GM12878 (cell line): ENCODE data around the gene RAD1. TPM values are rescaled to one million over a fixed set of nuclear protein-coding genes. Genes with fewer than 3 reads are reported as not detected.
A peak's percentile ranks its signal among the peaks of the same experiment; 100 is the strongest.

Source experiments
- ATF7 ChIP-seq: fragments of 450-650 bp; IDR thresholded peaks from 2 replicates; pipeline ENCODE4 v1.6.1; 2016; ENCODE audit warnings: low read depth, mild to moderate bottlenecking
- BCL3 ChIP-seq: IDR thresholded peaks from 2 replicates; pipeline ENCODE4 v1.6.1; 2011; ENCODE audit warnings: borderline replicate concordance, low read depth, mild to moderate bottlenecking, moderate library complexity, low read length; ENCODE audit not compliant: insufficient read depth, poor library complexity, severe bottlenecking
- BHLHE40 ChIP-seq, 2 experiments: fragments of 450-650 bp in 1 of 2; IDR thresholded peaks; 2 replicates each; pipeline ENCODE4 v1.6.1; 2011 to 2017; ENCODE audit warnings: low read depth in 2 of 2, borderline replicate concordance in 1 of 2, improper control_type of control experiment in 1 of 2, low read length in 1 of 2, mild to moderate bottlenecking in 1 of 2
- ETV6 ChIP-seq, 2 experiments: fragments of 450-650 bp in 1 of 2; IDR thresholded peaks in 1 of 2; conservative IDR thresholded peaks in 1 of 2; 2 replicates each; pipeline ENCODE4 v1.6.1; 2014; ENCODE audit warnings: antibody characterized with exemption in 1 of 2, borderline replicate concordance in 1 of 2, low read depth in 1 of 2, mild to moderate bottlenecking in 1 of 2, moderate library complexity in 1 of 2
- GABPA ChIP-seq: IDR thresholded peaks from 2 replicates; pipeline ENCODE4 v1.6.1; 2014; ENCODE audit warnings: antibody characterized with exemption, low read depth, mild to moderate bottlenecking, inconsistent platforms
- MAX ChIP-seq: IDR thresholded peaks from 2 replicates; pipeline ENCODE4 v1.6.1; 2012; ENCODE audit warnings: low read depth, low read length, improper control_type of control experiment
- NFYA ChIP-seq: IDR thresholded peaks from 2 replicates; pipeline ENCODE4 v1.6.1; 2011; ENCODE audit warnings: low read depth, mild to moderate bottlenecking, low read length, improper control_type of control experiment, borderline replicate concordance
- NR2C1 ChIP-seq: fragments of 450-650 bp; IDR thresholded peaks from 2 replicates; pipeline ENCODE4 v1.6.1; 2017; ENCODE audit warnings: antibody characterized with exemption, mild to moderate bottlenecking, moderate library complexity
- RAD21 ChIP-seq: IDR thresholded peaks from 2 replicates; pipeline ENCODE4 v1.6.1; 2011; ENCODE audit warnings: mild to moderate bottlenecking, low read depth, low read length, moderate library complexity; ENCODE audit not compliant: insufficient read depth
- RCOR1 ChIP-seq: conservative IDR thresholded peaks from 2 replicates; pipeline ENCODE4 v1.6.1; 2012; ENCODE audit warnings: low read depth, low read length, improper control_type of control experiment
- RFX5 ChIP-seq: IDR thresholded peaks from 2 replicates; pipeline ENCODE4 v1.6.1; 2011; ENCODE audit warnings: low read depth, low read length, improper control_type of control experiment
- TCF12 ChIP-seq: IDR thresholded peaks from 2 replicates; pipeline ENCODE4 v1.6.1; 2011; ENCODE audit warnings: low read depth, mild to moderate bottlenecking, low read length
- WRNIP1 ChIP-seq: IDR thresholded peaks from 2 replicates; pipeline ENCODE4 v1.6.1; 2011; ENCODE audit warnings: low read depth, low read length, improper control_type of control experiment, borderline replicate concordance
- ZBED1 ChIP-seq: IDR thresholded peaks from 2 replicates; pipeline ENCODE4 v1.6.1; 2016; ENCODE audit warnings: borderline replicate concordance
- ZBTB33 ChIP-seq: fragments of 450-650 bp; IDR thresholded peaks from 2 replicates; pipeline ENCODE4 v1.6.1; 2017; ENCODE audit warnings: mild to moderate bottlenecking
- polyA plus RNA-seq, 11 experiments: library from polyadenylated mRNA; depleted of rRNA in 4 of 11; unstranded in 6 of 11; stranded (reverse) in 5 of 11; fragments of >200 nt; fragmentation: Nextera tagmentation in 4 of 11; fragmentation: Illumina TruSeq in 1 of 11; extraction: Ambion mirVana in 4 of 11; extraction: Trizol in 1 of 11; gene quantifications; 1 replicate in 1 of 11; 2 replicates in 10 of 11; pipeline versions ENCODE4 v1.2.1 to v1.2.3, GENCODE V29; 2011 to 2016; ENCODE audit warnings: inconsistent platforms in 2 of 11, missing spikeins in 2 of 11, low read depth in 1 of 11
- total RNA-seq, 4 experiments: library from RNA; depleted of rRNA in 3 of 4; stranded (reverse); fragments of >200 nt in 3 of 4; fragmentation: Illumina TruSeq in 1 of 4; extraction: Trizol in 1 of 4; gene quantifications; 2 replicates each; pipeline versions ENCODE4 v1.2.1 to v1.2.3, GENCODE V29; 2013 to 2021

RAD1 gene
- total and polyA plus RNA-seq, 10 of the 15 experiments (the other 5 are each of a cell fraction or from before 2014, with no cell fraction given), result 21.1 to 58.4 (median 37.2) TPM

- TF ChIP-seq NFYA, result no peak
- TF ChIP-seq ZBED1, result peak; percentile 71; the same call in 1 of the 2 replicates
- peak; percentile 93 to 96 for TF ChIP-seq BHLHE40 (IDR thresholded peaks at IDR 0.05; ENCODE audit: borderline replicate concordance in 1 of 2, low read depth in 2 of 2, low read length in 1 of 2)
- no peak; the same call in 1 of the 2 replicates for TF ChIP-seq WRNIP1
- TF ChIP-seq TCF12, result 0 out of 2 replicates have a peak, but pooled peaks have one; percentile 42
- peak in 1 of 2 experiments; percentile 73; a peak in 1 of 4 replicates for TF ChIP-seq ETV6 (conservative IDR thresholded peaks at IDR 0.05 in 1 of 2, IDR thresholded peaks at IDR 0.05 in 1 of 2; ENCODE audit: borderline replicate concordance in 1 of 2, low read depth in 1 of 2)
- no peak for TF ChIP-seq BCL3
- TF ChIP-seq ZBTB33, result no peak
- peak; percentile 73 for TF ChIP-seq NR2C1
- peak; percentile 84; the same call in 1 of the 2 replicates for TF ChIP-seq RCOR1
- TF ChIP-seq RAD21, result no peak
- peak; percentile 96 for TF ChIP-seq GABPA
- TF ChIP-seq ATF7, result peak; percentile 38
- 0 out of 2 replicates have a peak, but pooled peaks have one; percentile 20 for TF ChIP-seq RFX5
- TF ChIP-seq MAX, result peak; percentile 91
Observed at GRCh38 chr5:34915139-34915855, at the start of gene RAD1, which contains the start of gene BRIX1 (continued).
